HCT116 (cell line): Measurements from ENCODE around the gene CYB561A3. TPM values are rescaled to one million over a fixed set of nuclear protein-coding genes. Genes with fewer than 3 reads are reported as not detected.

ENCODE experiments used
- ATAC-seq: fragments of 200-7000 bp; cut with Tn5 transposase; 2 replicates; pipeline ENCODE4 v1.9.1; 2020; ENCODE audit warnings: mild to moderate bottlenecking, moderate library complexity
- BruUV-seq: library from RNA; stranded (reverse); fragments of 400-500 nt; replicated peaks from 2 replicates; lab custom pipeline; 2021; lab: Mats Ljungman, UMichigan
- CTCF ChIA-PET: fragments of 300-600 bp; sonication (Branson Sonifier 250); formaldehyde crosslinking; loops from one replicate; lab custom pipeline; 2021; ENCODE audit warnings: antibody characterized with exemption; lab: Charles Lee
- POLR2A ChIA-PET: fragments of 300-600, 350-600 bp; sonication (Branson Sonifier 250); formaldehyde crosslinking; loops from one replicate; lab custom pipeline; 2021; ENCODE audit warnings: antibody characterized with exemption; lab: Charles Lee
- RAD21 ChIA-PET, 2 experiments: fragments of 300-600 bp; sonication (Branson Sonifier 250); formaldehyde crosslinking; loops; one replicate each; lab custom pipeline; 2023; ENCODE audit warnings: low total read pairs in 2 of 2; ENCODE audit not compliant: uncharacterized antibody in 2 of 2, unreplicated experiment in 2 of 2, low non-redundant PET in 1 of 2; lab: Charles Lee
- DNase-seq: peaks from one replicate; pipeline ENCODE4 v3.0.0-alpha.2; 2010; ENCODE audit warnings: low read depth, low spot score
- H2AFZ ChIP-seq: fragments of 200-600 bp; shearing (Covaris generic), sonication (generic); 2 replicates; pipeline ENCODE4 v1.6.1; 2017; ENCODE audit warnings: low read depth, mixed run types, mixed read lengths, antibody characterized with exemption, low read length; ENCODE audit not compliant: poor library complexity, severe bottlenecking
- H3K27ac ChIP-seq: 2 replicates; pipeline ENCODE4 v1.5.1; 2012; ENCODE audit warnings: low read depth, low read length
- H3K27me3 ChIP-seq: fragments of 200-600 bp; sonication (generic); 2 replicates; pipeline ENCODE4 v1.6.1; 2016; ENCODE audit warnings: mixed run types, low read length, mixed read lengths; ENCODE audit not compliant: insufficient read depth
- H3K36me3 ChIP-seq, 2 experiments: fragments of 200-500 bp in 1 of 2; fragments of 200-600 bp in 1 of 2; sonication (Bioruptor generic) in 1 of 2; sonication (generic) in 1 of 2; 2 replicates each; pipeline versions ENCODE4 v1.5.1 to v1.6.1; 2014 to 2016; ENCODE audit warnings: low read length in 2 of 2, inconsistent platforms in 1 of 2, mixed read lengths in 1 of 2, mixed run types in 1 of 2; ENCODE audit not compliant: insufficient read depth in 2 of 2, control insufficient read depth in 1 of 2
- H3K4me1 ChIP-seq, 2 experiments: fragments of 200-600 bp in 1 of 2; sonication (generic) in 1 of 2; 2 replicates each; pipeline versions ENCODE4 v1.5.1 to v1.6.1; 2012 to 2017; ENCODE audit warnings: low read length in 2 of 2, inconsistent platforms in 1 of 2, mild to moderate bottlenecking in 1 of 2, mixed read lengths in 1 of 2, mixed run types in 1 of 2, moderate library complexity in 1 of 2; ENCODE audit not compliant: insufficient read depth in 2 of 2, control insufficient read depth in 1 of 2
- H3K4me2 ChIP-seq: fragments of 200-600 bp; sonication (generic); 2 replicates; pipeline ENCODE4 v1.6.1; 2017; ENCODE audit warnings: mixed run types, low read length, mixed read lengths
- H3K4me3 ChIP-seq, 2 experiments: fragments of 200-600 bp in 1 of 2; sonication (generic) in 1 of 2; replicated peaks in 1 of 2; 2 replicates each; pipeline ENCODE4 v1.5.1; 2011 to 2016; ENCODE audit warnings: low read length in 2 of 2, control low read depth in 1 of 2, low read depth in 1 of 2, mild to moderate bottlenecking in 1 of 2, mixed read lengths in 1 of 2, mixed run types in 1 of 2
- H3K79me2 ChIP-seq: fragments of 200-600 bp; sonication (generic); 2 replicates; pipeline ENCODE4 v1.6.1; 2017; ENCODE audit warnings: mild to moderate bottlenecking, mixed run types, low read length, moderate library complexity, mixed read lengths; ENCODE audit not compliant: insufficient read depth
- H3K9ac ChIP-seq: fragments of 200-600 bp; sonication (generic); 2 replicates; pipeline ENCODE4 v1.6.1; 2016; ENCODE audit warnings: low read length, mixed read lengths
- H3K9me2 ChIP-seq: fragments of 200-600 bp; sonication (generic), shearing (Covaris generic); 2 replicates; pipeline ENCODE4 v1.6.1; 2017; ENCODE audit warnings: mixed run types, mild to moderate bottlenecking, moderate library complexity; ENCODE audit not compliant: insufficient read depth
- H3K9me3 ChIP-seq, 2 experiments: fragments of 200-500 bp in 1 of 2; fragments of 200-600 bp in 1 of 2; sonication (Bioruptor generic) in 1 of 2; sonication (generic) in 1 of 2; 2 replicates each; pipeline ENCODE4 v1.6.1; 2014 to 2017; ENCODE audit warnings: low read length in 2 of 2, mixed read lengths in 2 of 2, inconsistent platforms in 1 of 2, low read depth in 1 of 2, mild to moderate bottlenecking in 1 of 2, mixed run types in 1 of 2, moderate library complexity in 1 of 2; ENCODE audit not compliant: control insufficient read depth in 1 of 2, insufficient read depth in 1 of 2
- H4K20me1 ChIP-seq: fragments of 200-600 bp; sonication (generic), shearing (Covaris generic); 2 replicates; pipeline ENCODE4 v1.6.1; 2017; ENCODE audit warnings: mixed run types, mild to moderate bottlenecking, moderate library complexity; ENCODE audit not compliant: insufficient read depth
- EGR1 ChIP-seq: IDR thresholded peaks from 2 replicates; pipeline ENCODE4 v1.6.1; 2012; ENCODE audit warnings: low read depth
- JUND ChIP-seq: IDR thresholded peaks from 2 replicates; pipeline ENCODE4 v1.6.1; 2012
- MAX ChIP-seq: IDR thresholded peaks from 2 replicates; pipeline ENCODE4 v1.6.1; 2012
- POLR2A ChIP-seq: IDR thresholded peaks from 2 replicates; pipeline ENCODE4 v1.7.0; 2011; ENCODE audit warnings: borderline replicate concordance; ENCODE audit not compliant: insufficient read depth, insufficient read length; ENCODE audit errors: extremely low read depth
- POLR2AphosphoS5 ChIP-seq: IDR thresholded peaks from 2 replicates; pipeline ENCODE4 v1.6.1; 2011; ENCODE audit warnings: mild to moderate bottlenecking, low read depth, low read length, moderate library complexity
- RAD21 ChIP-seq: IDR thresholded peaks from 2 replicates; pipeline ENCODE4 v1.6.1; 2012; ENCODE audit warnings: low read depth, mild to moderate bottlenecking
- SP1 ChIP-seq: IDR thresholded peaks from 2 replicates; pipeline ENCODE4 v1.6.1; 2012; ENCODE audit warnings: low read depth
- SRF ChIP-seq: IDR thresholded peaks from 2 replicates; pipeline ENCODE4 v1.6.1; 2012; ENCODE audit warnings: low read depth
- TCF7L2 ChIP-seq: IDR thresholded peaks from 2 replicates; pipeline ENCODE4 v1.7.0; 2011; ENCODE audit warnings: borderline replicate concordance, inconsistent platforms; ENCODE audit not compliant: insufficient read depth, insufficient read length; ENCODE audit errors: extremely low read depth
- YY1 ChIP-seq: IDR thresholded peaks from 2 replicates; pipeline ENCODE4 v1.6.1; 2011; ENCODE audit warnings: low read length, low read depth, moderate library complexity, mild to moderate bottlenecking; ENCODE audit not compliant: insufficient replicate concordance; ENCODE audit errors: extremely low read depth
- ZFX ChIP-seq: fragments of 450-650 bp; IDR thresholded peaks from 2 replicates; pipeline ENCODE4 v1.6.1; 2017
- intact Hi-C: fragments of 100-400 bp; cut with micrococcal nuclease; formaldehyde crosslinking; loops from 2 replicates; pipeline ENCODE4 v1.10.0; 2022
- total RNA-seq: library from RNA; stranded (reverse); gene quantifications from one replicate; pipeline ENCODE4 v1.2.1, GENCODE V29; 2021; ENCODE audit not compliant: unreplicated experiment
- TF ChIP-seq, protein P1 (sequence below): IDR thresholded peaks from 2 replicates; pipeline ENCODE4 v1.6.1; 2012; ENCODE audit warnings: low read depth
- TF ChIP-seq, protein P2 (sequence below): IDR thresholded peaks from 2 replicates; pipeline ENCODE4 v1.6.1; 2012

The CYB561A3 gene
- total RNA-seq, 1 experiment from 2014 or later = 34.1 TPM

- H2AFZ ChIP-seq = no peak overlapping the region
- CTCF ChIA-PET = interaction anchor here (1.5 kb wide), 1 partner anchor 27 kb away, joined by 3 read pairs; no protein-coding TSS in a partner anchor
- no peaks in the 10 kb centered on the region; a peak in 1 of 4 replicates for H3K36me3 ChIP-seq
- H3K27ac ChIP-seq = no peak overlapping the region
- POLR2A ChIA-PET = interaction anchor here (0.9 kb wide), 1 partner anchor 26 kb away, joined by 3 read pairs; no protein-coding TSS in a partner anchor
- TF ChIP-seq, protein P1, sequence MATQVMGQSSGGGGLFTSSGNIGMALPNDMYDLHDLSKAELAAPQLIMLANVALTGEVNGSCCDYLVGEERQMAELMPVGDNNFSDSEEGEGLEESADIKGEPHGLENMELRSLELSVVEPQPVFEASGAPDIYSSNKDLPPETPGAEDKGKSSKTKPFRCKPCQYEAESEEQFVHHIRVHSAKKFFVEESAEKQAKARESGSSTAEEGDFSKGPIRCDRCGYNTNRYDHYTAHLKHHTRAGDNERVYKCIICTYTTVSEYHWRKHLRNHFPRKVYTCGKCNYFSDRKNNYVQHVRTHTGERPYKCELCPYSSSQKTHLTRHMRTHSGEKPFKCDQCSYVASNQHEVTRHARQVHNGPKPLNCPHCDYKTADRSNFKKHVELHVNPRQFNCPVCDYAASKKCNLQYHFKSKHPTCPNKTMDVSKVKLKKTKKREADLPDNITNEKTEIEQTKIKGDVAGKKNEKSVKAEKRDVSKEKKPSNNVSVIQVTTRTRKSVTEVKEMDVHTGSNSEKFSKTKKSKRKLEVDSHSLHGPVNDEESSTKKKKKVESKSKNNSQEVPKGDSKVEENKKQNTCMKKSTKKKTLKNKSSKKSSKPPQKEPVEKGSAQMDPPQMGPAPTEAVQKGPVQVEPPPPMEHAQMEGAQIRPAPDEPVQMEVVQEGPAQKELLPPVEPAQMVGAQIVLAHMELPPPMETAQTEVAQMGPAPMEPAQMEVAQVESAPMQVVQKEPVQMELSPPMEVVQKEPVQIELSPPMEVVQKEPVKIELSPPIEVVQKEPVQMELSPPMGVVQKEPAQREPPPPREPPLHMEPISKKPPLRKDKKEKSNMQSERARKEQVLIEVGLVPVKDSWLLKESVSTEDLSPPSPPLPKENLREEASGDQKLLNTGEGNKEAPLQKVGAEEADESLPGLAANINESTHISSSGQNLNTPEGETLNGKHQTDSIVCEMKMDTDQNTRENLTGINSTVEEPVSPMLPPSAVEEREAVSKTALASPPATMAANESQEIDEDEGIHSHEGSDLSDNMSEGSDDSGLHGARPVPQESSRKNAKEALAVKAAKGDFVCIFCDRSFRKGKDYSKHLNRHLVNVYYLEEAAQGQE = no peak
- H3K79me2 ChIP-seq = peaks cover 19% of the 10 kb centered on the region
- no peaks in the 10 kb centered on the region for H3K9me3 ChIP-seq
- ATAC-seq (no peak), DNase-seq (no peak)
- H3K4me1 ChIP-seq = peaks cover 0 to 18% of the 10 kb centered on the region in 2 experiments; a peak in 2 of 4 replicates
- no peaks in the 10 kb centered on the region for H4K20me1 ChIP-seq
- BruUV-seq = no TSS peak
- no peaks in the 10 kb centered on the region for H3K27me3 ChIP-seq
- H3K4me2 ChIP-seq = no peak overlapping the region
- intact Hi-C loops = no loop called here
- no peaks in the 10 kb centered on the region for H3K9me2 ChIP-seq
- no peak overlapping the region for H3K4me3 ChIP-seq
- RAD21 ChIA-PET = no interaction called here
- no peak overlapping the region for H3K9ac ChIP-seq
Measured at GRCh38 chr11:61358566-61358965, 3.1 kb downstream of the CYB561A3 start.

DNA sequence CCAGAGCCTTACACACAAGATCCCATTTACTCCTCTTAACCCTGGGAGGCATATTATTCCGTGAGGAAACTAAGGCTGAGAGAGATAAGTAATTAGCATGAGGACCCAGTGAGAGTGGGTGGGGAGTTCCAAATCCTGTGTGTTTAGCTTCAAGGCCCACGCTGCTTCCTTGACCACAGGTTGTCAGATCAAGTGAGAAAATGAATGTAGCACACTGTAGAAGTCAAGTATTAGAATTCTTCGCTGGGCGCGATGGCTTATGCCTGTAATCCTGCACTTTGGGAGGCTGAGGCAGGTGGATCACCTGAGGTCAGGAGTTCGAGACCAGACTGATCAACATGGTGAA is 3.8 kb downstream of the CYB561A3 start:
- Histone ChIP-seq H3K9ac (no peak overlapping the region), H3K27me3 (no peaks in the 10 kb centered on the region), H3K27ac (no peak overlapping the region), H3K79me2 (peaks cover 12% of the 10 kb centered on the region), H3K4me1 (peaks cover 0 to 13% of the 10 kb centered on the region in 2 experiments; a peak in 1 of 4 replicates), H4K20me1 (no peaks in the 10 kb centered on the region), H2AFZ (no peak overlapping the region), H3K9me3 (no peaks in the 10 kb centered on the region), H3K36me3 (no peaks in the 10 kb centered on the region), H3K4me2 (no peak overlapping the region), H3K4me3 (no peak overlapping the region), H3K9me2 (no peaks in the 10 kb centered on the region)
- DNase-seq = no peak
- RAD21 ChIA-PET = no interaction called here
- POLR2A ChIA-PET = no interaction called here
- CTCF ChIA-PET = interaction anchor here (1.5 kb wide), 1 partner anchor 28 kb away, joined by 3 read pairs; no protein-coding TSS in a partner anchor
- ATAC-seq = no peak
- intact Hi-C loops = no loop called here
- no TSS peak for BruUV-seq
- TF ChIP-seq EGR1 (no peak), POLR2A (no peak), JUND (no peak), TCF7L2 (no peak), SRF (no peak), POLR2AphosphoS5 (no peak), SP1 (no peak), RAD21 (no peak), MAX (no peak), ZFX (no peak), YY1 (no peak)
- TF ChIP-seq, protein P1 = no peak
- TF ChIP-seq, protein P2, sequence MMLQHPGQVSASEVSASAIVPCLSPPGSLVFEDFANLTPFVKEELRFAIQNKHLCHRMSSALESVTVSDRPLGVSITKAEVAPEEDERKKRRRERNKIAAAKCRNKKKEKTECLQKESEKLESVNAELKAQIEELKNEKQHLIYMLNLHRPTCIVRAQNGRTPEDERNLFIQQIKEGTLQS = no peak
